PC-3 (cell line): Measurements from ENCODE around the gene WAC. TPM values are rescaled to one million over a fixed set of nuclear protein-coding genes. Genes with fewer than 3 reads are reported as not detected.
A peak's percentile ranks its signal among the peaks of the same experiment; 100 is the strongest.
"Not testable (repeated sequence)": the region's sequence is repeated elsewhere in the genome, so short reads cannot be mapped to it uniquely, and the experiment has no call there.

Source experiments
- ATAC-seq: fragments of 200-7000 bp; cut with Tn5 transposase; 2 replicates; pipeline ENCODE4 v1.9.1; 2020; ENCODE audit warnings: mild to moderate bottlenecking, moderate library complexity
- Bru-seq: library from RNA; stranded (reverse); fragments of 400-500 nt; gene quantifications from one replicate; lab custom pipeline; 2021; lab: Mats Ljungman, UMichigan
- BruChase-seq, 2 experiments: library from RNA; stranded (reverse); fragments of 400-500 nt; gene quantifications; one replicate each; lab custom pipeline; 2021; lab: Mats Ljungman, UMichigan
- BruUV-seq: library from RNA; stranded (reverse); fragments of 400-500 nt; replicated peaks from 2 replicates; lab custom pipeline; 2021; lab: Mats Ljungman, UMichigan
- CTCF ChIA-PET: fragments of 300-600 bp; sonication (Branson Sonifier 250); formaldehyde crosslinking; loops from one replicate; lab custom pipeline; 2022; ENCODE audit warnings: antibody characterized with exemption; lab: Charles Lee
- POLR2A ChIA-PET: fragments of 300-600 bp; sonication (Branson Sonifier 250); formaldehyde crosslinking; loops from one replicate; lab custom pipeline; 2022; ENCODE audit warnings: antibody characterized with exemption; ENCODE audit not compliant: unreplicated experiment; lab: Charles Lee
- DNase-seq: peaks from one replicate; pipeline ENCODE4 v3.0.0-alpha.2; 2015
- H2AFZ ChIP-seq: fragments of 300-600 bp; sonication (generic); 2 replicates; pipeline ENCODE4 v1.6.0; 2016; ENCODE audit warnings: antibody characterized with exemption, low read length
- H3F3A ChIP-seq: fragments of 300-600 bp; sonication (generic); one replicate; pipeline ENCODE4 v1.6.0; 2017; ENCODE audit warnings: antibody characterized with exemption, low read length, control low read depth, mild to moderate bottlenecking; ENCODE audit not compliant: unreplicated experiment
- H3K27ac ChIP-seq: fragments of 300-600 bp; sonication (generic); 2 replicates; pipeline ENCODE4 v1.5.1; 2016; ENCODE audit warnings: mild to moderate bottlenecking, low read length
- H3K27me3 ChIP-seq: fragments of 300-600 bp; sonication (generic); 2 replicates; pipeline ENCODE4 v1.6.1; 2016; ENCODE audit warnings: low read length, mixed read lengths
- H3K36me3 ChIP-seq: fragments of 300-600 bp; sonication (generic); 2 replicates; pipeline ENCODE4 v1.6.1; 2016; ENCODE audit warnings: low read depth, mixed run types, low read length, mixed read lengths
- H3K4me1 ChIP-seq: fragments of 300-600 bp; sonication (generic); 2 replicates; pipeline ENCODE4 v1.5.1; 2016; ENCODE audit warnings: low read length; ENCODE audit not compliant: insufficient read depth
- H3K4me2 ChIP-seq: fragments of 300-600 bp; sonication (generic); 2 replicates; pipeline ENCODE4 v1.6.0; 2016; ENCODE audit warnings: low read length
- H3K4me3 ChIP-seq: fragments of 300-600 bp; sonication (generic); 2 replicates; pipeline ENCODE4 v1.5.1; 2016; ENCODE audit warnings: mild to moderate bottlenecking, low read length, mixed read lengths
- H3K79me2 ChIP-seq: fragments of 300-600 bp; sonication (generic); 2 replicates; pipeline ENCODE4 v1.6.1; 2017; ENCODE audit warnings: low read length, mixed read lengths
- H3K9ac ChIP-seq: fragments of 300-600 bp; sonication (generic); 2 replicates; pipeline ENCODE4 v1.6.0; 2016; ENCODE audit warnings: mild to moderate bottlenecking, low read length
- H3K9me2 ChIP-seq: fragments of 300-600 bp; sonication (generic); replicated peaks from 2 replicates; pipeline ENCODE4 v1.6.1; 2016; ENCODE audit warnings: mixed run types, low read length, mixed read lengths
- H3K9me3 ChIP-seq: fragments of 300-600 bp; sonication (generic); 2 replicates; pipeline ENCODE4 v1.6.1; 2016; ENCODE audit warnings: low read length, mixed read lengths
- H4K20me1 ChIP-seq: fragments of 300-600 bp; sonication (generic); 2 replicates; pipeline ENCODE4 v1.6.1; 2016; ENCODE audit warnings: low read length, mixed read lengths
- CTCF ChIP-seq: fragments of 300-600 bp; sonication (generic); conservative IDR thresholded peaks from 2 replicates; pipeline ENCODE4 v1.5.1; 2017; ENCODE audit warnings: antibody characterized with exemption, low read depth, mild to moderate bottlenecking, low read length
- EZH2 ChIP-seq: fragments of 300-600 bp; sonication (generic); IDR thresholded peaks from one replicate; pipeline ENCODE4 v1.6.1; 2017; ENCODE audit warnings: antibody characterized with exemption, mild to moderate bottlenecking, low read length; ENCODE audit not compliant: unreplicated experiment
- EZH2phosphoT487 ChIP-seq: fragments of 300-600 bp; sonication (generic); IDR thresholded peaks from 2 replicates; pipeline ENCODE4 v1.6.1; 2018; ENCODE audit warnings: mild to moderate bottlenecking, antibody characterized with exemption, low read length, borderline replicate concordance
- intact Hi-C: fragments of 100-400 bp; cut with micrococcal nuclease; formaldehyde crosslinking; loops from 2 replicates; pipeline ENCODE4 v1.9.0; 2023
- long read RNA-seq: library from polyadenylated mRNA; unstranded; transcript quantifications from one replicate; pipeline ENCODE4 v2.0.0, GENCODE V29; 2021; ENCODE audit not compliant: unreplicated experiment
- total RNA-seq: library from RNA; depleted of rRNA; stranded (reverse); fragments of >200 nt; gene quantifications from 2 replicates; pipeline ENCODE4 v1.2.3, GENCODE V29; 2014; rRNA removed

Gene WAC, protein sequence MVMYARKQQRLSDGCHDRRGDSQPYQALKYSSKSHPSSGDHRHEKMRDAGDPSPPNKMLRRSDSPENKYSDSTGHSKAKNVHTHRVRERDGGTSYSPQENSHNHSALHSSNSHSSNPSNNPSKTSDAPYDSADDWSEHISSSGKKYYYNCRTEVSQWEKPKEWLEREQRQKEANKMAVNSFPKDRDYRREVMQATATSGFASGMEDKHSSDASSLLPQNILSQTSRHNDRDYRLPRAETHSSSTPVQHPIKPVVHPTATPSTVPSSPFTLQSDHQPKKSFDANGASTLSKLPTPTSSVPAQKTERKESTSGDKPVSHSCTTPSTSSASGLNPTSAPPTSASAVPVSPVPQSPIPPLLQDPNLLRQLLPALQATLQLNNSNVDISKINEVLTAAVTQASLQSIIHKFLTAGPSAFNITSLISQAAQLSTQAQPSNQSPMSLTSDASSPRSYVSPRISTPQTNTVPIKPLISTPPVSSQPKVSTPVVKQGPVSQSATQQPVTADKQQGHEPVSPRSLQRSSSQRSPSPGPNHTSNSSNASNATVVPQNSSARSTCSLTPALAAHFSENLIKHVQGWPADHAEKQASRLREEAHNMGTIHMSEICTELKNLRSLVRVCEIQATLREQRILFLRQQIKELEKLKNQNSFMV
- total RNA-seq (49.2 and 58.1 TPM in 2 replicates), Bru-seq, nascent RNA (percentile 95 among the genes with signal in this experiment), BruChase-seq, experiment 1, labeled RNA remaining after a 6-hour chase (percentile 92 among the genes with signal in this experiment), BruChase-seq, experiment 2, labeled RNA remaining after a 2-hour chase (percentile 94 among the genes with signal in this experiment)
- long read RNA-seq, full-length matches to known transcripts, result 48 of 138 reads
- long read RNA-seq, partial matches to known transcripts, result 35 of 138 reads
- long read RNA-seq, other reads (novel, unspliced or antisense), result 55 of 138 reads

DNA sequence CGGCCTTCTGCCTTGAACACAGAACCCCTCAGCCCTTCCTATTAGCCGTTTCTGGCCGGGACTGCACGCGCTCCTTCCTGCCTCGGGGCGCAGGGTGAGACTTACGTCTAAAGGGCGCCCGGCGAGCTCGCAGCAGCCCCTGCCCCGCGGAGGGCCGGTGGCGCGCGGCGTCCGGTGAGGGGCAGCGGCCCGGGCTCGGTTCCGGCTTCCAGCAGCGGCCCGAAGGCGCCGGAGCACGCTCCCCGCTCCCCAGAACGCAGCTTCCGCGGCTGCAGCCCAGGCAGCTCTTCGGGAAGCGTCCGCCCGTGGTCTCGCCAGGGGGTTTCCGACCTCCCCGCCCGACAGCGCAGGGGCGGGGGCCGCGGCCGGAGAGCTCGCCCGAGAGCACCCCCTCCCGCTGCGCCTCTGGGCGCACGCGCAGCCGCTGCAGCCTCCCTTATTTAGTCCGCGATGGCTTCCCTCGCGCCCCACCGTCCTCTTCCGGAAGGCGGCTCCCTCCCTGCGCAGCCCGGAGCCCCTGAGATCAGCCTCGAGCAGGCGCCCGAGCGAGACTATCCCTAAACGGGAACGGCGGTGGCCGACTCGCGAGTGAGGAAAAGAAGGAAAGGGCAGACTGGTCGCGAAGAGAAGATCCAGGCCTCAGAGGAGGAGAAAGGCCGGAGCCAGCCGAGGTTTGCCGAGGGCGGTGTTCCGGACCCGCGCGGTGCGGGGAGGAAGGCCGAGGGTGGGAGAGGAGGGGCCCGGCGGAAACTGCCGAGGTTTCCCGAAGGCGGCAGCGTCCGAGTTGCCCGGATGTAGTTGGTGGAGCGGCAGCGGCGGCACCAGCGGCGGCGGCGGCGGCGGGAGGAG, at the start of gene WAC:
Gene WAC, plus strand, starts transcription at position 782 of the 849 bp plus-strand sequence. CDS start 462 bp downstream, outside the sequence.
- TF ChIP-seq EZH2, result no peak
- TF ChIP-seq EZH2phosphoT487, result no peak
- TF ChIP-seq CTCF, result no peak
- H3K9ac ChIP-seq, result peak within 1 kb of the TSS; percentile 99
- H3K4me2 ChIP-seq, result peak within 1 kb of the TSS; percentile 97
- no peaks in the 10 kb centered on the region for H3K9me2 ChIP-seq
- H3F3A ChIP-seq, result no peaks in the 10 kb centered on the region
- DNase-seq (peak; percentile 87), ATAC-seq (peak; percentile 88)
- H3K79me2 ChIP-seq, result peaks cover 59% of the 10 kb centered on the region
- peak within 1 kb of the TSS; percentile 96 for H2AFZ ChIP-seq
- H3K4me1 ChIP-seq, result peaks cover 17% of the 10 kb centered on the region
- intact Hi-C loops, result no loop called here
- no peaks in the 10 kb centered on the region for H3K27me3 ChIP-seq
- H3K9me3 ChIP-seq, result no peaks in the 10 kb centered on the region
- ChIA-PET POLR2A (interaction anchor here (0.6 kb wide), 2 partner anchors 30 to 813 kb away, joined by 3 to 10 read pairs; no protein-coding TSS in a partner anchor), CTCF (no interaction called here)
- peaks cover 18% of the 10 kb centered on the region for H4K20me1 ChIP-seq
- peak within 1 kb of the TSS; percentile 100 for H3K4me3 ChIP-seq
- H3K36me3 ChIP-seq, result peaks cover 30% of the 10 kb centered on the region
- no TSS peak for BruUV-seq
- peak within 1 kb of the TSS; percentile 94 for H3K27ac ChIP-seq

- no peak overlapping the region for H3K4me2 ChIP-seq
- no peak overlapping the region for H2AFZ ChIP-seq
- no peaks in the 10 kb centered on the region for H3K79me2 ChIP-seq
- no peak for TF ChIP-seq EZH2phosphoT487
- TF ChIP-seq EZH2, result no peak
- no peak for TF ChIP-seq CTCF
- no peak for ATAC-seq
- no peaks in the 10 kb centered on the region for H3K36me3 ChIP-seq
- H4K20me1 ChIP-seq, result no peaks in the 10 kb centered on the region
- BruUV-seq, result no TSS peak
- H3K9ac ChIP-seq, result no peak overlapping the region
- no peak for DNase-seq
- no peaks in the 10 kb centered on the region for H3K9me2 ChIP-seq
- H3K9me3 ChIP-seq, result no peaks in the 10 kb centered on the region
- no peaks in the 10 kb centered on the region for H3K27me3 ChIP-seq
- no peaks in the 10 kb centered on the region for H3K4me1 ChIP-seq
- H3K27ac ChIP-seq, result no peak overlapping the region
- intact Hi-C loops, result no loop called here
- ChIA-PET POLR2A (no interaction called here), CTCF (no interaction called here)
- no peaks in the 10 kb centered on the region for H3F3A ChIP-seq
- H3K4me3 ChIP-seq, result no peak overlapping the region
Observed at GRCh38 chr10:28489206-28489605, 43.7 kb upstream of the WAC start.

GRCh38 chr10:28490256-28490865, 42.6 kb upstream of the WAC start:
- POLR2A ChIA-PET, intact Hi-C loops, CTCF ChIA-PET: not testable (repeated sequence)

More at GRCh38 chr10:28490256-28490865, 42.6 kb upstream of the WAC start:
- not testable (repeated sequence) for H3K27ac ChIP-seq, H3K79me2 ChIP-seq, H3K9me2 ChIP-seq, H3K36me3 ChIP-seq, H3K4me1 ChIP-seq, H2AFZ ChIP-seq, H3K9me3 ChIP-seq, H3K9ac ChIP-seq, H3F3A ChIP-seq, H3K27me3 ChIP-seq, BruUV-seq, DNase-seq, H4K20me1 ChIP-seq, H3K4me3 ChIP-seq, H3K4me2 ChIP-seq, ATAC-seq
